Stimulated activated CD4-positive, alpha-beta T cell treated with anti-CD3 and anti-CD28 coated beads, Interleukin-1b, Interleukin-23, amount 100 ng/mL, for 1 hour (primary cell): Measurements from ENCODE around the gene CDON.
"Not testable (repeated sequence)": the region's sequence is repeated elsewhere in the genome, so short reads cannot be mapped to it uniquely, and the experiment has no call there.

ENCODE experiments used
- DNase-seq, 2 donors: peaks; one replicate each; pipeline ENCODE4 v3.0.0-alpha.2; 2020; ENCODE audit warnings: low read depth in 2 of 2

Gene CDON

DNA sequence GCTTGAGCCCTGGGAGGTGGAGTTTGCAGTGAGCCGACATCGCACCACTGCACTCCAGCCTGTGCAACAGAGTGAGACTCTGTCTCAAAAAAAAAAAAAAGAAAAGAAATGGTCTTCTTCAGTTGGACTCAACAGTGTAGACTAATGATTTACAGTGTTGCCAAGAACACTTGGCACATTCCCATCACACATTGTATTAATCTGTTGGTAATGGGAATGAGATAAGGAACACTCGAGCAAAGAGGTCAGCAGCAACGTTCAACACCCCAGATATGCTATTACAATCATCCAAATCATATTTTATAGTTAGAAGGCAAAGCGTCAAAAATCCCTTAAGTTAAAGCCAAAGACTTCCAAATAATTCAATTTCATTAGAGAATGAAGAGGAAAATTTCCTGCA lies 14.5 kb downstream of the CDON start:
- DNase-seq, result no peak

- no peak for DNase-seq
These were observed 16.0 kb downstream of the CDON start for GRCh38 chr11:126046570-126047195.

DNA sequence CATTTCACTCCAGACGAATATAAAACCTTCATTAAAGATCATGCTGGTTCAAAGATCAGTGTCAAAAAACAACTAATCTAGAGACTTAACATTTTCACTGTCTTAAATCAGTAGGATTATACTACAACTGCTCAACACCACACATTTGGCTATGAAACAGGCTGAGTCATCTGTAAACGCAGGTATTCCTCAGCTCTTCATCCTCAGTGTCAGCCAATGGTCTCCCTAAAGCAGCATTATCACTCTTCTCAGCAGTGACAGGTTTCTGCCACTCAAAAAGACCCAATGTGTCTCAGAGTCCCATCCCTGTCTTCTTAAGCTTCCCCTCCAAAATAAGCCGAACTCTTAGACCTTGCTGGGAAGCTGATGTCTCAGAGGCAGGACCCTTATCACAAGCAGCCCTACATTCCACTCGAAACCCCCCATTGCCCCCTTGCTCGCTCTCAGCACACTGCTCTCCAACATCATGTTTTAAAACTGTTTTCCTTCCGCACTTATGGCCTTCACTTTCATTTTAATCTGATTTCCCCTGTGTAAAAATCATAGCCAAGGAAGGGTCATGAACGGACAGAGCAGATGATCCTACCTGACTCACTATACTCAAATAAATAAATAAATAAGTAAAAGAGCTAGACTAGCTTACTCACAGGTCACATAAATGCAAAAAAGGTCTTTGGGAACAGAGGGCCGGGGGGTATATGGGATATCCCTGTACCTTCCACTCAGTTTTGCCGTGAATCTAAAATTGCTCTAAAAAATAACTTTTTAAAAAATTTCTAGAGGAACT lies 23.0 kb downstream of the CDON start:
- no peak for DNase-seq

DNA sequence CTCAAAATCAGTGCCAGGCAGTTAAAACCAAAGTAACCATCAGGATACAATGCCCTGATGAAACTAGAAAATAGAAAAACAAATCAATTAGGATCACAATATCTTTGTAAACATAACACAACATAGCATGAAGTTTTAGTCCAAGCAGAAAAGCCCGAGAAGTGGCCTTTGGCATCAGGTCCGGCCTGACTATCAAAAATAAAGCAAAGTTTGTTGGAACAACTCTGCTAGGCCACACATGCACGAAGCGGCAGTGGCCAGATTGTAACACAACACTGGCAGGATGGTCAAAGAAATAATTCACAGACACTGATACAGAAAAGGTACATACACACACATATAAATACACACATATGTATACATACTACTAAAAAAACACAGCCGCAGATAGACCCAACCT lies 26.9 kb downstream of the CDON start:
- no peak for DNase-seq

GRCh38 chr11:126034933-126035425 lies 27.7 kb downstream of the CDON start:
- DNase-seq, result no peak

DNA sequence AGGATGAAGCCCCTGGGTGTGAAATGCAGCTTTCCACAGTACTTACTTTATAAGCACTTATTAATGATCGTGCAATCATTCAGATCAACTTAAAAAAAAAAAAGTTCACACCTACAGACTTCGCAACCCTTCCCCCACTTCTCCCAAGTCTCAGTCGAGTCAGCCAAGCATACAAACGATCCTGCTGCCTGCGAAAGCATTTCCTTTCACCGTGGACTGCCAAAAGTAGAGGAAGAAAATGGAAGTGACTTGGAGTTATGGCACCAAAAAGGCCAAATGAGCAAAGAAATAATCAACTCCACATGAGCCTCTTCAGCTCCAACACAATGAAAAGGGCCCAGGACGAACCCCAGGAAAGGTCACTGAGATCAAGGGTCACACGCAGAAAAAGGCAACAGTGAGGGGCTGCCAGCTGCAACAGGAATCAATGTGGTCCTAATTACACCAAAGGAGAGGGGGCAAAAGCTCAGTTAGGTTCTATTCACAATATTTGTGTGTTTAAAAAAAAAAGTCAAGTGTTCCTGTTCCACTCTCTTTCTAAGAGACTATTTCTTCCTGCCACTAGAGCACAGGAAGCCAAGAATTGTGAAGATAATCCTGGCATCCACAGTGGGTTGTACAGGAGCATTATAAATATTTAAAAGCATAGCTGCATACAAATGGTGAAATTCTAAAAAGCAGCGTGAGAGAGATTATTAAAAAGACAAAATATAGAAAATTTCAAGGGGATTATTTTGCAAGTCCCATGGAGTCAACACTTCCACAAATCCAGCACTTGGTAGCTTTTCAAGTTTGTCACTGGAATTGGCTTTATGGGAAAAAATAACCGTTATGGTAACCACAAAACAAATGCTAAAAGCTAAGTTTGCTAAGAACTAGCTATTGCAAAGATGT lies 28.4 kb downstream of the CDON start:
- DNase-seq, result no peak

GRCh38 chr11:126032375-126032774 lies 30.3 kb downstream of the CDON start:
- no peak for DNase-seq

GRCh38 chr11:126029805-126030204 lies 32.9 kb downstream of the CDON start:
- no peak for DNase-seq

- no peak for DNase-seq
These were observed 33.4 kb downstream of the CDON start for GRCh38 chr11:126029237-126029636.

- not testable (repeated sequence) for DNase-seq
These were observed 34.1 kb downstream of the CDON start for GRCh38 chr11:126028534-126028933.

GRCh38 chr11:126026579-126026978 lies 36.1 kb downstream of the CDON start:
- DNase-seq, result no peak

DNA sequence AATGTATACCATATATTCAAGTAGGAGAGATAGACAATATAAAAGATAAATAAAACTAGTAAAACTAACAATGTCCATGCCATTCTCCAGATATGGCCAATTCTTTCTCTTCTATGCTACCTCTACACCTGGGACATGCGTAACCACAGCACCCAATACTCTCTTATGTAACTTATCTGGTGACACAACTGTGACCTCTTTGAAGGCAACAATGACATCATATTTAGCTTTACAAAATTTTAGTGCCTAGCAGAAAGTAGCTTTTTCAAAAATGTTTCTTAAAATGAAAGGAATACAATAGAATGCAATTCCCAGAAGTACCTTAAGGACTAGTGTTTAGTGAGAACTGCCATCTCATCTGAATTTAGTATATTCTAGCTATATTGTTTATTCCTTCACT lies 36.8 kb downstream of the CDON start:
- DNase-seq, result no peak

- no peak for DNase-seq
These were observed 38.5 kb downstream of the CDON start for GRCh38 chr11:126024123-126024522.

- DNase-seq, result no peak
These were observed 49.8 kb downstream of the CDON start for GRCh38 chr11:126012852-126013251.

DNA sequence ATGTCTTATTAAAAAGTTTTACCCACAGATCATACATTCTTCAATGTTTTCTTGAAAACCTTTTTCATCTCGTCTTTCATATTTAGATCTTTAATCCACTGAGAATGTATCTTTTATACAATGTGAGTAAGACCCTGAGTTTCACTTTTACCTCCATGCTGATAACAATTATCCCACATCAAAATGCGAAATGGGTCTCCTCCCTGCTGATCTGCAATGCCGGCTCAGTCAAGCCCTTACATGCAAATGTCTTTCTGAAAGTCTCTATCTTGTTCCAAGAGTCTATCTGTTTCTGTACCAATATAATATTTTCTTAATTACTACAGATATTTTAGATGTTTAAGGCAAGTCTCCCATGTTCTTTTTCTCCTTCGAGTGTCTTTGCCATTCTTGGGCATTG lies 50.9 kb downstream of the CDON start:
- DNase-seq, result no peak

GRCh38 chr11:126011265-126011664 lies 51.4 kb downstream of the CDON start:
- no peak for DNase-seq

DNA sequence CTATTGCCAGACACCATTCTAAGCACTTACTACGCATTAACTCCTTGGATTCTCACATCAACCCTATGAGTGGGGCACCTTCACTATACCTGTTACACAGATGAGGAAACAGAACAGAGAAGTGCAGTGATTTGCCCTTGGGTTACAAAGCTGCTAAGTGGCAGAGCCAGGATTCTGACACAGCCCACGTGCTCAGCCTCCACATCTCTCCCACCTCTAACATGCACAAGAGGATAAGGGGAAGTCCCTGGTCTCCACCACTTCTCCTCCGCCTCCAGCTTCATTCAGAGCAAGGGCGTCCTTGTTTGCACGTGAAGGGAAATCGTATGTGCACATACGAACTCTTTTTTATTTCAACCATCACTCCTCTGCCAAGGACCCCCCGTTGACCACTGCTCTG lies 53.7 kb downstream of the CDON start:
- DNase-seq, result no peak

GRCh38 chr11:126007238-126007637 lies 55.4 kb downstream of the CDON start:
- DNase-seq, result no peak

GRCh38 chr11:126006068-126006467 lies 56.6 kb downstream of the CDON start:
- DNase-seq, result no peak

DNA sequence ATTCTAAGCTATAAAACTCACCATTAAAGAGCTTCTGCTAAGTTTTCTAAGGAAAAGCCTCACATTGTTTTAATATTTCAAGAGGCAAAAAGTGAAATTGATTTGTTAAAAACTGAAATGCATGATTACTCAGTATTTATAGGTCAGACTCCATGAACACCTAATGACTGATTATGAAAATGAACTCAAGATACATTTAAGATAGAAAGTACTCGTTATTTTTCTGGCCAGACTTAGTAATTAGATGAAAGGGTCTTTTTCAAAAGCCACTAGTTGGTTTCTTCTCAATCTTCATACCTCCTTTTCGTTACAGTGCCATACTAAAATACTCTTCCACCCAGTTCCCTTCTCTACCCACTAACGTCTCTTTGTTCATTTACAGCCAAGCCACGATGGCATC lies 60.5 kb downstream of the CDON start:
- DNase-seq, result no peak

GRCh38 chr11:125999234-125999880 lies 63.3 kb downstream of the CDON start:
- DNase-seq, result no peak

DNA sequence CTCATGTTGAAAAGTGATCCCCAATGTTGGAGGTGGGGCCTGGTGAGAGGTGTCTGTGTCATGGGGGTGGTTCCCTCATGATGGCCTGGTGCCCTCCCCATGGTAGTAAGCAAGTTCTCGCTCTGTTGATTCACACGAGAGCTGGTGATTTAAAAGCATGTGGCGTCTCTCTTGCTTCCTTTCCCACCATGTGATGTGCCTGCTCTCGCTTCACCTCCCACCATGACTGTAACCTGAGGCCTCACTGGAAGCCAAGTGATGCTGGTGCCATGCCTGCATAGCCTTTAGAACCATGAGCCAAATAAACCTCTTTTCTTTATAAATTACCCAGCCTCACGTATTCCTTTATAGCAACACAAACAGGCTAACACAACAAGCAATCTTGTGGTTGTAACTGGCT lies 64.4 kb downstream of the CDON start:
- no peak for DNase-seq
